H9 (cell line): ENCODE data around the gene RDH13. TPM values are rescaled to one million over a fixed set of nuclear protein-coding genes. Genes with fewer than 3 reads are reported as not detected.

Experiments
- DNase-seq: peaks from one replicate; pipeline ENCODE4 v3.0.0-alpha.2; 2017
- H2AFZ ChIP-seq: one replicate; pipeline ENCODE4 v1.6.1; 2013; ENCODE audit warnings: mild to moderate bottlenecking, low read length, control low read depth, moderate library complexity
- H2AK5ac ChIP-seq: 2 replicates; pipeline ENCODE4 v1.6.1; 2013; ENCODE audit warnings: low read length, control low read depth, mixed read lengths; ENCODE audit not compliant: insufficient read length
- H2BK120ac ChIP-seq: one replicate; pipeline ENCODE4 v1.6.1; 2013; ENCODE audit warnings: low read depth, mild to moderate bottlenecking, low read length, control low read depth, inconsistent platforms; ENCODE audit not compliant: poor library complexity, severe bottlenecking
- H2BK12ac ChIP-seq: 2 replicates; pipeline ENCODE4 v1.6.1; 2013; ENCODE audit warnings: low read length, control low read depth, mixed read lengths, low read depth; ENCODE audit not compliant: insufficient read length
- H2BK15ac ChIP-seq: 2 replicates; pipeline ENCODE4 v1.6.1; 2013; ENCODE audit warnings: low read depth, low read length, control low read depth
- H2BK20ac ChIP-seq: one replicate; pipeline ENCODE4 v1.6.1; 2013; ENCODE audit warnings: low read depth, mild to moderate bottlenecking, low read length, control low read depth, inconsistent platforms; ENCODE audit not compliant: poor library complexity, severe bottlenecking
- H2BK5ac ChIP-seq: 2 replicates; pipeline ENCODE4 v1.6.1; 2013; ENCODE audit warnings: low read length, control low read depth, mixed read lengths; ENCODE audit not compliant: insufficient read length
- H3K14ac ChIP-seq: 2 replicates; pipeline ENCODE4 v1.6.1; 2013; ENCODE audit warnings: low read length, control low read depth; ENCODE audit not compliant: insufficient read depth
- H3K18ac ChIP-seq: 2 replicates; pipeline ENCODE4 v1.6.1; 2013; ENCODE audit warnings: low read depth, mild to moderate bottlenecking, mixed read lengths, low read length, control low read depth; ENCODE audit not compliant: insufficient read length
- H3K23ac ChIP-seq: 2 replicates; pipeline ENCODE4 v1.6.1; 2013; ENCODE audit warnings: low read length, control low read depth, mixed read lengths, low read depth; ENCODE audit not compliant: insufficient read length
- H3K23me2 ChIP-seq: 2 replicates; pipeline ENCODE4 v1.6.1; 2013; ENCODE audit warnings: low read depth, mild to moderate bottlenecking, mixed read lengths, low read length, control low read depth; ENCODE audit not compliant: insufficient read length, poor library complexity, severe bottlenecking
- H3K27ac ChIP-seq: 2 replicates; pipeline ENCODE4 v1.5.1; 2013; ENCODE audit warnings: low read length, control low read depth, mixed read lengths, low read depth; ENCODE audit not compliant: insufficient read length
- H3K27me3 ChIP-seq: 2 replicates; pipeline ENCODE4 v1.6.1; 2013; ENCODE audit warnings: low read length, control low read depth, inconsistent platforms; ENCODE audit not compliant: insufficient read depth
- H3K4ac ChIP-seq: 2 replicates; pipeline ENCODE4 v1.6.1; 2013; ENCODE audit warnings: low read depth, mild to moderate bottlenecking, control low read depth, inconsistent platforms, low read length, moderate library complexity
- H3K4me1 ChIP-seq: 2 replicates; pipeline ENCODE4 v1.6.1; 2013; ENCODE audit warnings: low read length, control low read depth, inconsistent platforms; ENCODE audit not compliant: insufficient read depth
- H3K4me2 ChIP-seq: 2 replicates; pipeline ENCODE4 v1.6.1; 2013; ENCODE audit warnings: low read length, control low read depth, mixed read lengths; ENCODE audit not compliant: insufficient read length, insufficient read depth
- H3K56ac ChIP-seq: 2 replicates; pipeline ENCODE4 v1.6.1; 2013; ENCODE audit warnings: low read depth, mild to moderate bottlenecking, mixed read lengths, low read length, control low read depth; ENCODE audit not compliant: insufficient read length
- H3K79me1 ChIP-seq: 2 replicates; pipeline ENCODE4 v1.6.1; 2013; ENCODE audit warnings: low read depth, mild to moderate bottlenecking, moderate library complexity, low read length, control low read depth, inconsistent platforms; ENCODE audit not compliant: insufficient read depth, poor library complexity, severe bottlenecking
- H3K79me2 ChIP-seq: 2 replicates; pipeline ENCODE4 v1.6.1; 2013; ENCODE audit warnings: low read length, control low read depth, inconsistent platforms; ENCODE audit not compliant: insufficient read depth
- H3K9ac ChIP-seq: 2 replicates; pipeline ENCODE4 v1.6.1; 2013; ENCODE audit warnings: low read length, control low read depth, mixed read lengths; ENCODE audit not compliant: insufficient read length; ENCODE audit errors: extremely low read depth
- H3K9me3 ChIP-seq: one replicate; pipeline ENCODE4 v1.6.1; 2013; ENCODE audit warnings: low read depth, low read length, inconsistent platforms; ENCODE audit not compliant: control insufficient read depth
- H3T11ph ChIP-seq: one replicate; pipeline ENCODE4 v1.6.1; 2013; ENCODE audit warnings: mild to moderate bottlenecking, low read length, control low read depth, inconsistent platforms
- H4K20me1 ChIP-seq: one replicate; pipeline ENCODE4 v1.6.1; 2013; ENCODE audit not compliant: control insufficient read depth, insufficient read length, insufficient read depth
- H4K5ac ChIP-seq: 2 replicates; pipeline ENCODE4 v1.6.1; 2013; ENCODE audit warnings: low read depth, mild to moderate bottlenecking, mixed read lengths, low read length, control low read depth; ENCODE audit not compliant: insufficient read length
- H4K8ac ChIP-seq: replicated peaks from 2 replicates; pipeline ENCODE4 v1.6.1; 2013; ENCODE audit warnings: low read length, control low read depth, mixed read lengths, low read depth; ENCODE audit not compliant: insufficient read length
- H4K91ac ChIP-seq: 2 replicates; pipeline ENCODE4 v1.6.1; 2013; ENCODE audit warnings: low read depth, mild to moderate bottlenecking, moderate library complexity, mixed read lengths, low read length, control low read depth; ENCODE audit not compliant: insufficient read length
- H3K27ac Mint-ChIP-seq, 3 experiments: 2 replicates in 2 of 3; 3 replicates in 1 of 3; pipeline ENCODE4 v1.8.0; 2020 to 2021; ENCODE audit warnings: mixed read lengths in 3 of 3, mild to moderate bottlenecking in 1 of 3, moderate library complexity in 1 of 3
- H3K27me3 Mint-ChIP-seq: 2 replicates; pipeline ENCODE4 v1.8.0; 2021; ENCODE audit warnings: low read depth, mild to moderate bottlenecking, moderate library complexity, mixed read lengths
- H3K36me3 Mint-ChIP-seq, 3 experiments: 2 replicates in 2 of 3; 3 replicates in 1 of 3; pipeline ENCODE4 v1.8.0; 2020 to 2021; ENCODE audit warnings: low read depth in 3 of 3, mixed read lengths in 3 of 3; ENCODE audit not compliant: insufficient read depth in 1 of 3
- H3K4me1 Mint-ChIP-seq, 2 experiments: 2 replicates each; pipeline ENCODE4 v1.8.0; 2020; ENCODE audit warnings: mixed read lengths in 2 of 2
- H3K4me3 Mint-ChIP-seq, 2 experiments: 2 replicates in 1 of 2; 3 replicates in 1 of 2; pipeline ENCODE4 v1.8.0; 2020 to 2021; ENCODE audit warnings: mild to moderate bottlenecking in 2 of 2, mixed read lengths in 2 of 2, moderate library complexity in 1 of 2
- H3K9me3 Mint-ChIP-seq, 2 experiments: 2 replicates in 1 of 2; 3 replicates in 1 of 2; pipeline ENCODE4 v1.8.0; 2020; ENCODE audit warnings: mild to moderate bottlenecking in 2 of 2, mixed read lengths in 2 of 2, moderate library complexity in 1 of 2
- WGBS: extraction: QIAGEN DNeasy Blood & Tissue Kit; methylation state at CpG from one replicate; pipeline ENCODE4 v1.1.7; 2013; ENCODE audit warnings: missing lambda C conversion rate, low lambda C conversion rate, mixed read lengths; ENCODE audit not compliant: insufficient read length; ENCODE audit errors: extremely low coverage; 5-methylcytosine and 5-hydroxymethylcytosine counted together
- total RNA-seq: library from RNA; stranded (reverse); gene quantifications from 2 replicates; pipeline ENCODE4 v1.2.1, GENCODE V29; 2021
- TF ChIP-seq, protein P1 (sequence below): fragments of 200-600 bp; sonication (generic); conservative IDR thresholded peaks from 3 replicates; pipeline ENCODE4 v1.8.0; 2021; ENCODE audit warnings: antibody characterized with exemption, mild to moderate bottlenecking

Gene RDH13
- total RNA-seq, 1 experiment from 2014 or later, result 21.5 TPM

DNA sequence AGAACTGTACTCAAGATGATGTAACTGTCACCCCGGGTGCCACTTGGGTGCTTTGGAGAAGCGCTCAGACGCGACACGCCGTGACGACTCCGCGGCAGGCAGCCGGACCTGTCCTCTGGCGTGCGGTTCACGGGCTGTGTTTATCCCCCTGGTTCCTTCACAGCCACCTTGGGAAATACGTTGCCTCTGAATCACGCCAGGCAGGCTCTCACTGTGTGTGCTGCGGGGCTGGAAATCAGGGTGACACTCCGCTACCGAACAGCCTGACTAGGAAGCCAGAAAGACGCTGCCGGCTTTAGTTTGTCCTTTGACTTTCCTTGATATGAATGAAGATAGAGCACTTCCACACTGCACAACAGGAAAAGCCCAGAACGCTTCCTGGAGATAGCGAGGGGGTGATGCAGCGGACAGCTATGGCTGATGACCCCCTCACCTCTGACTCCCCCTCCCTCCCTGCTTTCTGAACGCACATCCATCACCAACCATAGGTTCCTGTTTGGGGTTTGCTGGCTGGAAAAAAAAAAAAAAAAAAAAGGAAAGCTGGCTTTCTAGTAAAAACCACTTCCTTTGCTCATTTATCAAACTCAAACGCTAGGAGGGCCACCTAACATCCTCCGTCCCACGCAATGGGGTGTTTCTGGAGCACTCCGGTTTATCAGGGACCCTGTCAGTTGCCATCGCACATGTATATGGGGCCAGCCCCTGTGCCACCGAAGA is 21.2 kb downstream of the RDH13 start:
- Histone ChIP-seq H3K4ac (no peak overlapping the region), H2BK15ac (no peak overlapping the region), H2BK5ac (no peak overlapping the region), H4K91ac (no peak overlapping the region), H4K8ac (no peak overlapping the region), H4K20me1 (no peaks in the 10 kb centered on the region), H3K56ac (no peak overlapping the region), H3K79me2 (no peaks in the 10 kb centered on the region), H2AFZ (no peak overlapping the region), H3T11ph (no peak overlapping the region), H2BK12ac (no peak overlapping the region), H3K4me1 (no peaks in the 10 kb centered on the region), H2BK20ac (no peak overlapping the region), H2BK120ac (no peak overlapping the region), H3K9ac (no peak overlapping the region), H2AK5ac (no peak overlapping the region), H3K9me3 (no peaks in the 10 kb centered on the region), H3K27ac (no peak overlapping the region), H3K14ac (no peak overlapping the region), H3K79me1 (no peaks in the 10 kb centered on the region), H3K18ac (no peak overlapping the region), H3K23ac (no peak overlapping the region), H3K27me3 (no peaks in the 10 kb centered on the region), H3K4me2 (no peak overlapping the region), H4K5ac (no peak overlapping the region), H3K23me2 (no peaks in the 10 kb centered on the region)
- Mint-ChIP-seq H3K27ac (no peak overlapping the region; a peak in 1 of 7 replicates), H3K4me1 (no peaks in the 10 kb centered on the region), H3K36me3 (peaks cover 16 to 42% (median 17%) of the 10 kb centered on the region in 3 experiments; a peak in 6 of 7 replicates), H3K9me3 (no peaks in the 10 kb centered on the region), H3K27me3 (no peaks in the 10 kb centered on the region), H3K4me3 (no peak overlapping the region)
- TF ChIP-seq, protein P1, sequence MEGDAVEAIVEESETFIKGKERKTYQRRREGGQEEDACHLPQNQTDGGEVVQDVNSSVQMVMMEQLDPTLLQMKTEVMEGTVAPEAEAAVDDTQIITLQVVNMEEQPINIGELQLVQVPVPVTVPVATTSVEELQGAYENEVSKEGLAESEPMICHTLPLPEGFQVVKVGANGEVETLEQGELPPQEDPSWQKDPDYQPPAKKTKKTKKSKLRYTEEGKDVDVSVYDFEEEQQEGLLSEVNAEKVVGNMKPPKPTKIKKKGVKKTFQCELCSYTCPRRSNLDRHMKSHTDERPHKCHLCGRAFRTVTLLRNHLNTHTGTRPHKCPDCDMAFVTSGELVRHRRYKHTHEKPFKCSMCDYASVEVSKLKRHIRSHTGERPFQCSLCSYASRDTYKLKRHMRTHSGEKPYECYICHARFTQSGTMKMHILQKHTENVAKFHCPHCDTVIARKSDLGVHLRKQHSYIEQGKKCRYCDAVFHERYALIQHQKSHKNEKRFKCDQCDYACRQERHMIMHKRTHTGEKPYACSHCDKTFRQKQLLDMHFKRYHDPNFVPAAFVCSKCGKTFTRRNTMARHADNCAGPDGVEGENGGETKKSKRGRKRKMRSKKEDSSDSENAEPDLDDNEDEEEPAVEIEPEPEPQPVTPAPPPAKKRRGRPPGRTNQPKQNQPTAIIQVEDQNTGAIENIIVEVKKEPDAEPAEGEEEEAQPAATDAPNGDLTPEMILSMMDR, result no peak
- WGBS, result no CpG with 5 or more reads among the region's 30 CpGs
- no peak for DNase-seq
